Neural progenitor cell (in vitro differentiated cells): Measurements from ENCODE around the gene YBX1. TPM values are rescaled to one million over a fixed set of nuclear protein-coding genes. Genes with fewer than 3 reads are reported as not detected.

Source experiments
- DNase-seq: peaks from one replicate; pipeline ENCODE4 v3.0.0-alpha.2; 2016; ENCODE audit warnings: low spot score
- H2AFZ ChIP-seq: fragments of 200-600 bp; sonication (generic); replicated peaks from 2 replicates; pipeline ENCODE4 v1.6.1; 2016; ENCODE audit warnings: antibody characterized with exemption
- H3F3A ChIP-seq: fragments of 200-600 bp; sonication (generic); 2 replicates; pipeline ENCODE4 v1.6.1; 2016; ENCODE audit warnings: antibody characterized with exemption, low read depth
- H3K27ac ChIP-seq: fragments of 200-600 bp; sonication (generic); 2 replicates; pipeline ENCODE4 v1.5.1; 2016; ENCODE audit warnings: mild to moderate bottlenecking
- H3K27me3 ChIP-seq: fragments of 200-600 bp; sonication (generic); 2 replicates; pipeline ENCODE4 v1.6.1; 2016; ENCODE audit warnings: mild to moderate bottlenecking, moderate library complexity
- H3K36me3 ChIP-seq: fragments of 200-600 bp; sonication (generic); 2 replicates; pipeline ENCODE4 v1.5.1; 2016
- H3K4me1 ChIP-seq: fragments of 200-600 bp; sonication (generic); 2 replicates; pipeline ENCODE4 v1.6.1; 2016; ENCODE audit warnings: mixed run types
- H3K4me2 ChIP-seq: fragments of 200-600 bp; sonication (generic); 2 replicates; pipeline ENCODE4 v1.6.1; 2016
- H3K4me3 ChIP-seq: fragments of 200-600 bp; sonication (generic); 2 replicates; pipeline ENCODE4 v1.5.1; 2016
- H3K79me2 ChIP-seq: fragments of 200-600 bp; sonication (generic); 2 replicates; pipeline ENCODE4 v1.6.1; 2016; ENCODE audit warnings: low read depth
- H3K9ac ChIP-seq: fragments of 200-600 bp; sonication (generic); 2 replicates; pipeline ENCODE4 v1.6.1; 2016
- H3K9me3 ChIP-seq: fragments of 200-600 bp; sonication (generic); 2 replicates; pipeline ENCODE4 v1.5.1; 2016; ENCODE audit warnings: low read depth
- H4K20me1 ChIP-seq: fragments of 200-600 bp; sonication (generic); 2 replicates; pipeline ENCODE4 v1.6.1; 2016; ENCODE audit warnings: low read depth
- H3K27ac Mint-ChIP-seq: 3 replicates; pipeline ENCODE4 v1.8.0; 2021; ENCODE audit warnings: mixed read lengths
- H3K27me3 Mint-ChIP-seq: 2 replicates; pipeline ENCODE4 v1.8.0; 2022; ENCODE audit warnings: low read depth, mild to moderate bottlenecking, inconsistent platforms, moderate library complexity, mixed read lengths; ENCODE audit not compliant: insufficient read depth
- H3K36me3 Mint-ChIP-seq: 3 replicates; pipeline ENCODE4 v1.8.0; 2021; ENCODE audit warnings: mixed read lengths
- H3K4me1 Mint-ChIP-seq: 3 replicates; pipeline ENCODE4 v1.8.0; 2021; ENCODE audit warnings: mixed read lengths
- H3K4me3 Mint-ChIP-seq: 3 replicates; pipeline ENCODE4 v1.8.0; 2021; ENCODE audit warnings: mild to moderate bottlenecking, moderate library complexity, mixed read lengths
- H3K9me3 Mint-ChIP-seq: 3 replicates; pipeline ENCODE4 v1.8.0; 2020; ENCODE audit warnings: mixed read lengths
- CTCF ChIP-seq: fragments of 200-600 bp; sonication (generic); IDR thresholded peaks from 2 replicates; pipeline ENCODE4 v1.5.1; 2017; ENCODE audit warnings: antibody characterized with exemption, mild to moderate bottlenecking
- EZH2 ChIP-seq: fragments of 200-600 bp; sonication (generic); IDR thresholded peaks from 2 replicates; pipeline ENCODE4 v1.6.1; 2017; ENCODE audit warnings: antibody characterized with exemption, mild to moderate bottlenecking, moderate library complexity
- EZH2phosphoT487 ChIP-seq: fragments of 200-600 bp; sonication (generic); IDR thresholded peaks from 2 replicates; pipeline ENCODE4 v1.6.1; 2017; ENCODE audit warnings: antibody characterized with exemption
- total RNA-seq: library from RNA; depleted of rRNA; stranded (reverse); fragments of >200 nt; gene quantifications from 2 replicates; pipeline ENCODE4 v1.2.3, GENCODE V29; 2015; ENCODE audit warnings: low replicate concordance

YBX1 gene
- total RNA-seq, 1 donor from 2014 or later, result 1,610 TPM

GRCh38 chr1:42674214-42674613 lies 8.0 kb upstream of the YBX1 start:
- no peaks in the 10 kb centered on the region for H3K9me3 Mint-ChIP-seq
- Histone ChIP-seq H3K9ac (no peak overlapping the region), H3K4me3 (no peak overlapping the region), H3K4me1 (no peaks in the 10 kb centered on the region), H3K79me2 (no peaks in the 10 kb centered on the region), H2AFZ (no peak overlapping the region), H3F3A (no peaks in the 10 kb centered on the region), H4K20me1 (no peaks in the 10 kb centered on the region), H3K36me3 (peaks cover 5% of the 10 kb centered on the region), H3K27ac (no peak overlapping the region), H3K27me3 (no peaks in the 10 kb centered on the region), H3K4me2 (no peak overlapping the region), H3K9me3 (no peaks in the 10 kb centered on the region)
- no peak for DNase-seq
- H3K36me3 Mint-ChIP-seq, result peaks cover 16% of the 10 kb centered on the region
- TF ChIP-seq CTCF (no peak), EZH2 (no peak), EZH2phosphoT487 (no peak)
- no peak overlapping the region for H3K27ac Mint-ChIP-seq
- no peaks in the 10 kb centered on the region for H3K27me3 Mint-ChIP-seq
- H3K4me1 Mint-ChIP-seq, result no peaks in the 10 kb centered on the region
- no peak overlapping the region for H3K4me3 Mint-ChIP-seq

GRCh38 chr1:42674682-42675081 lies 7.5 kb upstream of the YBX1 start:
- no peak for DNase-seq
- Histone ChIP-seq H3K9me3 (no peaks in the 10 kb centered on the region), H3K36me3 (peaks cover under 1% of the 10 kb centered on the region), H3K27ac (no peak overlapping the region), H3K79me2 (no peaks in the 10 kb centered on the region), H3K27me3 (no peaks in the 10 kb centered on the region), H2AFZ (no peak overlapping the region), H3F3A (peaks cover 5% of the 10 kb centered on the region), H4K20me1 (no peaks in the 10 kb centered on the region), H3K4me3 (no peak overlapping the region), H3K4me2 (no peak overlapping the region), H3K9ac (no peak overlapping the region), H3K4me1 (no peaks in the 10 kb centered on the region)
- no peak overlapping the region for H3K4me3 Mint-ChIP-seq
- peaks cover under 1% of the 10 kb centered on the region for H3K4me1 Mint-ChIP-seq
- TF ChIP-seq CTCF (no peak), EZH2 (no peak), EZH2phosphoT487 (no peak)
- no peaks in the 10 kb centered on the region for H3K9me3 Mint-ChIP-seq
- H3K27me3 Mint-ChIP-seq, result no peaks in the 10 kb centered on the region
- H3K27ac Mint-ChIP-seq, result no peak overlapping the region
- peaks cover 15% of the 10 kb centered on the region for H3K36me3 Mint-ChIP-seq

- Histone ChIP-seq H2AFZ (no peak overlapping the region), H3K9ac (no peak overlapping the region), H3K4me3 (no peak overlapping the region), H3K4me1 (peaks cover 5% of the 10 kb centered on the region), H3K36me3 (no peaks in the 10 kb centered on the region), H3K4me2 (no peak overlapping the region), H3K27me3 (no peaks in the 10 kb centered on the region), H3K9me3 (no peaks in the 10 kb centered on the region), H3K79me2 (peaks cover 3% of the 10 kb centered on the region), H3K27ac (no peak overlapping the region), H3F3A (peaks cover 12% of the 10 kb centered on the region), H4K20me1 (no peaks in the 10 kb centered on the region)
- Mint-ChIP-seq H3K36me3 (peaks cover 13% of the 10 kb centered on the region), H3K27ac (no peak overlapping the region), H3K27me3 (no peaks in the 10 kb centered on the region), H3K4me3 (no peak overlapping the region), H3K9me3 (no peaks in the 10 kb centered on the region), H3K4me1 (peaks cover 7% of the 10 kb centered on the region)
- TF ChIP-seq EZH2phosphoT487 (no peak), EZH2 (no peak), CTCF (no peak)
- no peak for DNase-seq
Measured at GRCh38 chr1:42675467-42675866, 6.8 kb upstream of the YBX1 start.
